WERI-Rb-1 (cell line): ENCODE measurements around the gene HMGN2.

Experiments
- DNase-seq: peaks from one replicate; pipeline ENCODE4 v3.0.0-alpha.2; 2020
- H3K27ac ChIP-seq: fragments of 250-450 bp; sonication (Bioruptor Pico); 2 replicates; pipeline ENCODE4 v1.5.1; 2020; ENCODE audit warnings: mild to moderate bottlenecking, moderate library complexity
- H3K27me3 ChIP-seq: fragments of 250-450 bp; sonication (Bioruptor Pico); 2 replicates; pipeline ENCODE4 v1.5.1; 2021; ENCODE audit warnings: mild to moderate bottlenecking, low read depth, moderate library complexity; ENCODE audit not compliant: insufficient read depth, severe bottlenecking
- H3K36me3 ChIP-seq: fragments of 250-450 bp; sonication (Bioruptor Pico); 2 replicates; pipeline ENCODE4 v1.5.1; 2020; ENCODE audit warnings: mild to moderate bottlenecking, moderate library complexity
- H3K4me3 ChIP-seq: 2 replicates; pipeline ENCODE4 v1.5.1; 2011; ENCODE audit warnings: low read depth, mild to moderate bottlenecking, control low read depth, low read length
- H3K9me3 ChIP-seq: fragments of 250-450 bp; sonication (Bioruptor Pico); 2 replicates; pipeline ENCODE4 v1.5.1; 2021; ENCODE audit warnings: mild to moderate bottlenecking, moderate library complexity; ENCODE audit not compliant: severe bottlenecking
- CTCF ChIP-seq: IDR thresholded peaks from 2 replicates; pipeline ENCODE4 v1.5.1; 2011; ENCODE audit warnings: low read depth, mild to moderate bottlenecking, control low read depth, inconsistent platforms, low read length

Gene HMGN2

GRCh38 chr1:26472320-26472900, at the start of gene HMGN2:
HMGN2 (plus strand) TSS chr1:26472440; CDS start chr1:26472613, 173 bp downstream.
- Histone ChIP-seq H3K36me3 (peaks cover 70% of the 10 kb centered on the region), H3K9me3 (no peaks in the 10 kb centered on the region), H3K27me3 (no peaks in the 10 kb centered on the region), H3K27ac (peak within 1 kb of the TSS; percentile 100), H3K4me3 (peak within 1 kb of the TSS; percentile 92)
- peak; percentile 97 for DNase-seq
- no peak for TF ChIP-seq CTCF

GRCh38 chr1:26429721-26430120, 42.5 kb upstream of the HMGN2 start:
- no peak for TF ChIP-seq CTCF
- Histone ChIP-seq H3K9me3 (peaks cover 4% of the 10 kb centered on the region), H3K27me3 (no peaks in the 10 kb centered on the region), H3K4me3 (no peak overlapping the region), H3K36me3 (peaks cover 16% of the 10 kb centered on the region), H3K27ac (no peak overlapping the region)
- DNase-seq, result no peak

- H3K9me3 ChIP-seq, result peaks cover 4% of the 10 kb centered on the region
- H3K27me3 ChIP-seq, result no peaks in the 10 kb centered on the region
- H3K27ac ChIP-seq, result peak within 1 kb of the TSS; percentile 94
- DNase-seq, result peak; percentile 98
- peaks cover 36% of the 10 kb centered on the region for H3K36me3 ChIP-seq
- TF ChIP-seq CTCF, result no peak
- peak within 1 kb of the TSS; percentile 95 for H3K4me3 ChIP-seq
These were observed 40.1 kb upstream of the HMGN2 start, which contains the start of gene DHDDS for GRCh38 chr1:26431979-26432695. DHDDS (plus strand) TSS chr1:26432321; CDS start chr1:26432946, 625 bp downstream.

- Histone ChIP-seq H3K4me3 (peak overlapping the region; percentile 95), H3K36me3 (peaks cover 43% of the 10 kb centered on the region), H3K27ac (peak overlapping the region; percentile 94), H3K27me3 (no peaks in the 10 kb centered on the region), H3K9me3 (peaks cover 4% of the 10 kb centered on the region)
- TF ChIP-seq CTCF, result no peak
- no peak for DNase-seq
These were observed 39.4 kb upstream of the HMGN2 start for GRCh38 chr1:26432793-26433192.

- DNase-seq, result no peak
- H3K36me3 ChIP-seq, result peaks cover 58% of the 10 kb centered on the region
- no peak for TF ChIP-seq CTCF
- peaks cover 4% of the 10 kb centered on the region for H3K9me3 ChIP-seq
- H3K27me3 ChIP-seq, result no peaks in the 10 kb centered on the region
- H3K27ac ChIP-seq, result peak overlapping the region; percentile 94
- peak overlapping the region; percentile 95 for H3K4me3 ChIP-seq
These were observed 38.0 kb upstream of the HMGN2 start for GRCh38 chr1:26434161-26434752.
